Inferior parietal cortex (tissue), 1 donor: Measurements from ENCODE around the gene KRT31.
"Not testable (repeated sequence)": the region's sequence is repeated elsewhere in the genome, so short reads cannot be mapped to it uniquely, and the experiment has no call there.

Experiments
- DNase-seq: peaks from one replicate; pipeline ENCODE4 v3.0.0-alpha.2; 2016; ENCODE audit errors: extremely low spot score

Gene KRT31

DNA sequence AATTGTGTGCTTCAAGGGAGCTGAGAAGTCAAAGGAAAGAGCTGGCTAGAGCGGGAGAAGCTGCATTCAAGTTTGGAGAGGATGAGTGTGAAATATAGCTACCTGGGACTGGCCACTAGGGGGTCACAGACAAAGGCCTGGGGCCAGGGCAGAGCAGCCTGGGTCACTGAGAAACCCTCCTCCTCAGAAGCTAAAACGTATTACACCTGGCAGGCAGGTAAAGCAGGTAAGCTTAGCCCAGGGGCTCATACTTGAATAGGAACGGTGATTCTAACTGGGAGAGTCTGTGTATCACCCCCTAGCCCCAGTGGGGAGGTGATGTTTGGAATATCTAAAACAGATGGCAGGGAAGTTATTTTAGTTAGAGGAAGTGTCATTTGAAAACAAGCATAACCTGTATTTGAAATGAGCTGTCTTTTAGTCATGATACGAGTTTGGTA is 20.2 kb upstream of the KRT31 start:
- DNase-seq, result no peak

GRCh38 chr17:41417127-41417526 is 19.7 kb upstream of the KRT31 start:
- DNase-seq, result no peak

DNA sequence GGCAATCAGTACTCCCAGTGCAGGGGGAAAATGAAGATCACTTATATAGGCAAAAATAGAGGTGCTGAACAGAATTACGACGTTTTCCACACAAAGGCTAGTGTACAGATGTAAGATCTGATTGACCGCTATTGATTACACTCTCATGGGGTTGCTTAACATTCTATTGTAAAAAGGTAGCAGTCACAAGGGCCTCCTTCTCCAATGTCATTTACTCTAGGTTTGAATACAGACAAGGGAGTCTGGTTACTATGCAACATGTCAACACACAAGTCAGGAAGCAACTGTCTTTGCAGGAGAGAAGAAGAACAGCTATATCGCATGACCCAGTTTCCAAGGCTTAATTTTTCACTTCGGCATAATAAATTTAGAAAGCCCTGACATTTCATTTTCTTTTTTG is 19.1 kb upstream of the KRT31 start:
- no peak for DNase-seq

- DNase-seq, result no peak
Observed at GRCh38 chr17:41415833-41416335, 18.5 kb upstream of the KRT31 start.

GRCh38 chr17:41415411-41415810 is 18.0 kb upstream of the KRT31 start:
- DNase-seq, result no peak

- no peak for DNase-seq
Observed at GRCh38 chr17:41413982-41414381, 16.6 kb upstream of the KRT31 start.

- no peak for DNase-seq
Observed at GRCh38 chr17:41413353-41413957, 16.0 kb upstream of the KRT31 start.

DNA sequence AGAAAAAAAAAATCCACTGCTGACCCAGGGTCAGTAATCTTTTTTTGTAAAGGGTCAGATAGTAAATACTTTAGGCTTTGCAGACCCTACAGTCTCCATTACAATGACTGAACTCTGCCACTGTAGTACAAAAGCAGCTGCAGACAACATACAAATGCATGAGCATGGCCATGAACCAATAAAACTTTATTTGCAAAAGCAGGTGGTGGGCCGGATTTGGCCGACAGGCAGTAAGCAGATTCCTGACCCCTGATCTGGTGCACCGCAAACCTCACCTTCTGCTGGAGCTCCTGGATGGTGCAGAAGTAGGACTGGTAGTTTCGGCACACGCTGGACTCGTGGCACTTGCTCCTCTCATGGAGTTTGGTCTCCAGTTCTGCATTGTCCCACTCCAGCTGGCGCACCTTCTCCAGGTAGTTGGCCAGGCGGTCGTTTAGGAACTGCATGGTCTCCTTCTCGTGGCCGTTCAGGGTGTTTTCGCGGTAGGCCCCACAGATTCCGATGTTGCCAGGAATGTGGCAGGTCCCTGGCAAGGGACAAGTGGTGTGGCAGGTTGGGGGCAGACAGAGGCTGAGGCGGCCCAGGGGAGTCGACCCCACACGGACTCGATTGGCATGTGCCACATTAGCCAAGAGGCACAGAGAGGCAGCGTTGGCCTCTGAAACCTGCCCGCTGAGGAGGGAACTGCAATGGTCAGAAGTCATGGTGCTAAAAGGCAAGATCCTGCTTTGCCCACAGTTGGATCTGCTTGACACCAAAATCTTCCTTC is 13.8 kb upstream of the KRT31 start:
- no peak for DNase-seq

GRCh38 chr17:41407226-41407625 is 9.8 kb upstream of the KRT31 start:
- no peak for DNase-seq

GRCh38 chr17:41406205-41406604 is 8.8 kb upstream of the KRT31 start:
- no peak for DNase-seq

DNA sequence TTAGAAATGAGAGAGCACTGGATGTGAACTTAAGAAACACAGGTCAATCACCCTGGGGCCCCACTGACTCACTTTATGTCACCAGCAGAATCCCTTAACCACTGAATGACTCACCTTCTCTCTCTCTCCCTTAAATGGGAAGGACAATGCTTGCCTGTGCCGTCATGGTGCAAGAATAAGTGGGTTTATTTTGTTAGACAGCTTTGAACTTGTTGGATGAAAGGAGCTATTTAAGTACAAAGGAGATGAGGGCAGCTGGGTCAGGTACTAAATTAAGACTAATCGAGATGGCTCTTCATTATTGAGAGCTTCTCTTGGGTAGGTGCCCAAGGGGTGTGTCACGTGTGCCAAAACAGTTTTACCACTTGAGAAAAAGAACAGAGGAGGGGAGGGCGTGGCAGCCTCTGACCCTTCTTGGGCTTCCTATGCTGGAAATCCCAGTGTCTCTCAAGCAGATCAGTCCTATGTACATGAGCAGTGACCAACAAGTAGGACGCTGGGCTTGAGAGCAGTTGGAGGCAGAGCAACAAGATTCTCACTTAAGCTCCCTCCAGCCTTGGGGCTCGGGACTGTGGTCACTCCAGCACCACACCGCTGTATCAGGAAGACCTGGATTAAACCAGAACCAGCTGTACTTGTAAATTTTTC is 6.7 kb upstream of the KRT31 start:
- DNase-seq, result no peak

- DNase-seq, result no peak
Observed at GRCh38 chr17:41403404-41404023, 6.1 kb upstream of the KRT31 start.

DNA sequence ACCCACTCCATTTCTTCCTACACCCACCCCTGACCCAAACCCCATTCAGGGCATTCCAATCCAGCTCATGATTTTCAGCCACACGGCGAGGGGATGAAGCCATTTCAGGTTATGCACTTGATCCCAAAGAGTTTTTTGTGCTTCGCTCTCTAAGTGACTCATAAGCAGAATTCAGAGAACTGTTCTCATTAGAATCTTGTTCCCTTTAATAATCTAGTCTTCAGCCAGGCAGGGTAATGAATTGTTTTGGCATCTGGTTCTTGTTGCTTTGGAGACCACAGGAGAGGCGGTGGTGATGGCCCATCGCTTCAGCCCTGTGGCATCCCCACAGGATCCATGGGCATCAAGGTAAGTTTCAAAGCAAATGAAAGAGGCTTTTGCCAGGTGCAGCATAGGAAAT is 4.8 kb upstream of the KRT31 start:
- no peak for DNase-seq

DNA sequence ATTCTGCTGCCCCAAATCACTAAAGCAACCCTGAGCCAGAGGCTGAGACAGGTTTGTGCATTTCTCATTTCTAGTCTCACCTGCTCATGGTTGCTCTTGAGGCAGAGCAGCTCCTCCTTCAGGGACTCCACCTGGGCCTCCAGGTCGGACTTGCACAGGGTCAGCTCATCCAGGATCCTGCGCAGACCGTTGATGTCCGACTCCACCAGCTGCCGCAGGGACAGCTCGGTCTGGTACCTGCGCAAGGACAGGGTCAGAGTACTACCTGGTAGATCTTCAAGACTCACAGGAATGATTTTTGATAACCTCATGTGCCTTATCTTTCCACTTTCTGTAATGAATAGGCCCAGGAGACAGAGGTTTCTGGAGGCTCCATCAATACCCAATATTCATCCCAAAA is 1.1 kb downstream of the KRT31 start:
- no peak for DNase-seq

GRCh38 chr17:41395611-41396010 is 1.8 kb downstream of the KRT31 start:
- DNase-seq, result no peak

- not testable (repeated sequence) for DNase-seq
Observed at GRCh38 chr17:41395044-41395443, 2.4 kb downstream of the KRT31 start.

GRCh38 chr17:41394254-41394996 is 3.0 kb downstream of the KRT31 start:
- DNase-seq, result no peak

GRCh38 chr17:41393826-41394225 is 3.6 kb downstream of the KRT31 start:
- DNase-seq, result no peak

DNA sequence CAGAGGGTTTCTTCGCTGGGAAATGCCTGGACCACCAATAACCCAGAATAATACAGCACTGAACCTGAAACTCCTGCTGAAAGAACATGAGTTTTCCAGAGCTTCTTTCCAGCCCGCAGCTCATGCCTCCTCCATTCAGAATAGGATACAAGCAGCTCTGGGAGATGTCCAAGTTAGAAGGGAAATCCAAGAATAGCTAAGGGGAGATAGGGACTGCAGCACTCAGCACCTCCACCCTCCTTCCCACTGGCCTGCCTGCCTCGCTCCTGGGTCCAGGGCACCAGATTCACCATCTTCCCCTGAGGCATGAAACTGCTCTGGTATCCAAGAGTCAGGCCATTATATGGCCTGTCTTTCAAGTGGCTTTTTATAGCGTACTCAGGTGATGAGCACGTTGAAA is 4.1 kb downstream of the KRT31 start:
- no peak for DNase-seq

GRCh38 chr17:41392278-41392677 is 5.1 kb downstream of the KRT31 start:
- no peak for DNase-seq

GRCh38 chr17:41391535-41391934 is 5.9 kb downstream of the KRT31 start:
- no peak for DNase-seq
